HG03135 (cell line): Measurements from ENCODE around the gene PFKFB4.

Source experiments
- ATAC-seq: cut with Tn5 transposase; IDR thresholded peaks from one replicate; pipeline ENCODE4 v1.9.1; 2021; ENCODE audit warnings: mild to moderate bottlenecking, moderate library complexity; ENCODE audit not compliant: unreplicated experiment

The PFKFB4 gene

GRCh38 chr3:48468329-48468731 lies 88.3 kb downstream of the PFKFB4 start:
- no peak for ATAC-seq
